Stimulated activated CD8-positive, alpha-beta memory T cell treated with anti-CD3 and anti-CD28 coated beads, Interleukin-2, amount 100 ng/mL, for 1 hour (primary cell): Measurements from ENCODE around the gene ESRRB.

Source experiments
- DNase-seq, 2 donors: peaks; one replicate each; pipeline ENCODE4 v3.0.0-alpha.2; 2020; ENCODE audit warnings: low read depth in 2 of 2

Gene ESRRB

DNA sequence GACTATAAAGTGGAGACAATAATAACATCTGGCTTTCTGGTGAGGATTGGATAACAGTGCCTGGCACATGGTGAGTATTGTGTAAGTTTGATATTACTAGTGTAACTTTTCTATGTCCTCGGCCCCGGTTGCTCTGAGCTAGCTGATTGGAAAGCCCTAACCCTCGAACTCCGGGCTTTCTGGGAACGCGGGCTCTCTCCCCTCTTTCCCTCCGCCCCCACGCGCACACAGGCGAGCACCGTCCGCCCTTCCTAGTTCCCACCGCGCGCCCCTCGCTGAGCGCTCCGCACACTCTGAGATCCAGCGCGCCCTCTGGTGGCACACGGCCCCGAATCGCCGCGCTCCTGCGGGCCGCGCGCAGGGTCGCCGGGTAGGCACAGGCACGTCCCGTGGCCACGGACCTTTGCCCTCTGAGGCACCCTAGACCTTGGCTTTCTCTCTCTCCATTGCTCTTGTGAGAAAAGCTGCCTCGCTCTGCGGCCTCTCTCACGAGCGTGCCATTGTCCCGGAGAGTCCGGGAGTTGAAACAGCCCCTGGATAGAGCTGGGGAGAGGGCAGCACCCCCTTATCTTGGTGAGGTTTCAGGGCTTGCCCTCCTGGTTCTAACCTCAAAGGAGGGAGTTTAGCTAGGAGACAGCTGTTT lies 23.2 kb upstream of the ESRRB start:
- DNase-seq, result peak; percentile 9 to 14

DNA sequence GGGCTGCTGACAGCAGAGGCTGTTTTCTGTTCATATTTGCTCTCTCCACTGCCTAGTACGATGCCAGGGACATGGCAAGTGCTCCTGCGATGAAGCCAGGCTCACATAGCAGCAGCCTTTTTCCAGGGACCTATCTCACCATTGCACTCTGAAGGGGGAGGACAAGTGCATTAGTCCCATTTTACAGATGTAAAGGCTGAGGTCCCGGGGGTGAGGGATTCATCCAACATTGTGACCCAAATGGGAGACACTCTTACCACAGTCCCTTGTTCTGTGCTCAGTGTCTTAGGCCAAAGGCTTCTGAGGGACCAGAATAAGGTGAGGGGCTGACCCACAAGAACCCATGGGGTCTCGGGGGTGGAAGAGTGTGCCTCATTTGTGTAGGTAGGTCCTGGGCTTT lies 21.6 kb upstream of the ESRRB start:
- no peak for DNase-seq

DNA sequence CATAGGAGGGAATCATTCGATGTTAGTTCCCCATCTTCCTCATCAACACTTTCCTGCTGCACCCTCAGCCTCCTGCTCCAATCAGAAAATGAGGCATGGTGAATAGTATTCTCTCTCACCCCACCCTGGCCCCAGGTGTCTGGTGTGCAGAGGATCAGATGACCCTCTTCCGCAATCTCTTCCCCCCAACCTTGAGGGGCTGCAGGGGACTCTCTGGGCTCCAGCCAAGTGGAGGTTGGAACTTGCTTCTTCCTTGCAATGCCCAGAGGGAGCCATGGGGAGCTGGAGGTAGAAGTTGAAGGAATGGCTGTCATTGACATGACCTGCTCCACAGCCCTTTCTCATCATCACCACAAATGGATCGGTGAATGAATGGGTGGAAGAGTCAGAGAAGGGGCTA lies 20.2 kb upstream of the ESRRB start:
- no peak for DNase-seq

DNA sequence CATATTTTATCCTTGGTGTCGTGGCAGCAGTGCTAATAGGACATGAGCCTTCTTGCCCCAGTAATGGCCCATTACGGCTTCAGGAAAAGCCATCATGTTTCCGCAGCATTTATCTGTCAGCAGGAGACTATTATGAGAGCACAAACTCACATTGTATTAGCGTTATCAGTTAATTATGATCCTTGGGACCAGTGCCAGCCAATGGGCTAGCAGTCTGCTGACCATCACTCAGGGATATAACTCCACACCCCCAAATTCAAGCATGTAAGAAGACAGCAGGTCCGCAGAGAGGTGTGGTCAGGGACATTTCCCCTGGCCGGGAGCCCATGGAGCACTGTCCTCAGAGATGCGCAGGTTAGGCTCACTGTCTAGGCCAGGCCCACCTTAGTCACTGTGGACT lies 4.9 kb upstream of the ESRRB start:
- DNase-seq, result no peak

DNA sequence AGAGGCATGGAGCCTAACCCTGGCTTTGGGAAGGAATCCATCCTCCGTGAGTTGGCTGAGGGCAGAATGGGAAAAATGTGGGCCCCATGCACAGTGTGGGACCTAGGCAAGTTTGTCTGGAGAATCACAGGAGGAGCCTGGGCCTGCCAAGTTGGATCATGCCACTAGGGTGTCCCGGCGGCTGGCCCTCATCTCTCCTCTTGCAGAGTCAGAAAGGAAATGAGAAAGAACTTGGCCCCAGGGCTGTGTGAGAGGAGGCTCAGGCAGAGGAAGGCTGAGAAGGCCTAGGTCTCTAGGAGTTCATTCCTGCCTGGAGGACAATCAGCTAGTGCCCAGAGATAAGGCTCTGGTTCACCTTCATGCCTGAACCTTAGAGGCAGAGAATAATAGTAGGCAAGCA lies 2.5 kb upstream of the ESRRB start:
- no peak for DNase-seq

DNA sequence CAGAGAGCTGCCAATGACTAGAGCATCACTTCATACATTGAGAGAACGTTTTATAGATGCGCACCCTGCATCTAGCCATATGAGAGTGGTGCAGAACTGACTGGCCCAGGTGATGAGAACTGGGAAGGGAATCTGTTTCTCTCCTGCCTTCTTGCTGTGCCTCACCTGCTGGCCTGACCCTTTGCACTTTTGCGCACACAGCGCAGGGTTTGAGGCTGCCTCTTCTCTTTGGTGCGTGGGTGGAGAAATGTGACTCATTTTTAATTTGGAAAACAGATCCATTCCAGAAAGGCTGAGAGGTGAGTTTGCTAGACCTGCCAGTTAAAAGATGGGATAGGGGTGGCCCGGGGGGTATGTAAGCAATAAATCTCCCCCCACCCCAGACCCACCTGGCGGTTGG lies 453 bp upstream of the ESRRB start:
- no peak for DNase-seq

DNA sequence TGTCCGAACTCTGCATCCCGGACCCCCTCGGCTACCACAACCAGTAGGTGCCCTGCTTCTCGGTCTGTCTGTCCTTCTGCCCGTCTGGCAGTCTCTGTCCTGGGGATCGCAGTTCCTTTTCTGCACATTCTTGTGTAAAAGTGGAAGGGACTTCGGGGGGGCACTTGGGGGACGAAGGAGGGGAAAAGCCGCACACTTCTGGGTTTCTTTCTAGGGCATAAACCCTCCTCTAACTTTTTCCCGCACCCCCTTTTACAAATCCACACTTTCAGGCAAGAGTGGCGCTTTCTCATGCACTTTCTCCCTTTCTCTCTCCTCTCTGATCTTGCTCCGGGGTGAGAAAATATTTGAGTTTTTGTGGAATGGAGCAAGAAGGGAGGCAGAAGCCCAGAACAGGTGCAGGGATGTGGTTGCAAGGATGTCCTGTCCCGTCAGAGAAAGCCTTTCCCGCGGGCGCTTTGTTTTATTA lies 506 bp downstream of the ESRRB start:
- DNase-seq, result no peak

DNA sequence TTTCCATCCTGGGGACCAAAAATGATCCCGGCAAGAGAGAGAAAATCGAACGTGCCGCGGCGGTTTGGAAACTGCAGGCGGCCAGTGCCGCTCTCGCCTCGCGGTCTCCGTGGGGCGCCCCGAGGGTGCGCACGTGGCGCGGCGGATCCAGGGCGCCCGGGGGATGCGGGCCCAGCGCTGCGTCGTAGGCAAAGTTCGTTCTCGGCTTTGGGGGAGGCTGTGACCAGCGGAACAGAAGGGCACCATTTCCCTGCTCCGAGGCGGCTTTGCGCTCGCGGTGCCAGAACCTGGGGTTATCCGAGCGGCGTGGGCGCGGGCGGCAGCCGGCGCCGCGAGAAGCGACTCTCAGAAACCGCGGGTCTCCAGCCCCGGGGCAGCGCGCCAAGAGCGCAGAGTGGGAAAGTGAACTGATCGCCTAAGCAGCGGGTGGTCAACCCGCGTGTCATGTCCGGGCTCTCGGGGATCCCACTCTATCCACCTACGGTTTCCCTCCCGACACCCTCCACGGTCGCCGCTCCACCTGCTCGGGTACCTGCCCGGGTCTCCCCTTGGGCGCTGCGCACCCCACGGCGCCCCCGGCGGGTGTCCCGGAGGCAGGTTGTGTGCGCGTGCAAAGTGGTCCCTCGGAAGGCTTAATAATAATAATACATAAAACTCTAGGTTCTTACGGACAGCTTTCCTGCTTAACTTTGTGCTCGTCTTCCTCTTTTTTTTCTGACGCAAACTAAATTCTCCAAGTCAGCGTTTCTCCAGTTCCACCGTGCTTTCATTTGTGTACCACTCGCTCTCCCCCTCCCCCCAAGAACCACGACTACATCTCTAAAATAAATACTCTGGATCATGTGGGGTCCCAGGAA lies 1.2 kb downstream of the ESRRB start:
- DNase-seq, result no peak

DNA sequence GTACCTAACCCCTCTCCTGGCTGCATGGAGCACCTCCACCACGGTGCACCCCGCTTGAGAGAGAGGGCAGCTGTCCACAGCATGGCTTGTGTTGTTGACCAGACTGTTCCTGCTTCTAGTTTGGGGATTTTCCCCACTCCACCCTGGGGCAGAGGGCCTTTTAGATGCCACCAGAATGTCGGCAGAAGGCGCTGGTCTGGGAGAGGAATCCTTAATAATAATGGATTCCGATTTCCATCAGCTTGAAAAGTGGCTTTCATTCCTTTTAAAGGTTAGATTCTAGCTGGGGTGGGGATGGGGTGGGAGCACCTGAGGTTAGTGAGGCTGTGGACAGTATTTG lies 1.8 kb downstream of the ESRRB start:
- DNase-seq, result no peak

DNA sequence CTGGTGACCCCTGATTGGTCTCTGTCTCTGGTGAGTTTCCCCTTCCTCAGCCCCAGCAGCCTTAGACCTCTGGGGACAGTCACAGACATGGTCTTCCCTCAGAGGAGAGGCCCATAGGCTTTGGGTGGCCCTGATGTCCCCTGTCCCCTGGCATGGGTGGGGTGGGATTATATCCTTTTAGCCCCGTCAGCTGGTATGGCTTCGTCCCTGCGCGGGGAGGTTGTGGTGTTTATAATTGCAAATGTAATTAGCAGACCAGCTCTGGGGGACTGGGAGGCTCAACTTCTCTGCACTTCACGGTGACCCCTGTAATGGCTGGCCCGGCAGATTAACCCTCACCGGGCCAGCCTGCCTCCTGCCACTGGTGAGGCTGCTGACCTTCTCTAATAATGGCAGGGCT lies 5.1 kb downstream of the ESRRB start:
- DNase-seq, result no peak

DNA sequence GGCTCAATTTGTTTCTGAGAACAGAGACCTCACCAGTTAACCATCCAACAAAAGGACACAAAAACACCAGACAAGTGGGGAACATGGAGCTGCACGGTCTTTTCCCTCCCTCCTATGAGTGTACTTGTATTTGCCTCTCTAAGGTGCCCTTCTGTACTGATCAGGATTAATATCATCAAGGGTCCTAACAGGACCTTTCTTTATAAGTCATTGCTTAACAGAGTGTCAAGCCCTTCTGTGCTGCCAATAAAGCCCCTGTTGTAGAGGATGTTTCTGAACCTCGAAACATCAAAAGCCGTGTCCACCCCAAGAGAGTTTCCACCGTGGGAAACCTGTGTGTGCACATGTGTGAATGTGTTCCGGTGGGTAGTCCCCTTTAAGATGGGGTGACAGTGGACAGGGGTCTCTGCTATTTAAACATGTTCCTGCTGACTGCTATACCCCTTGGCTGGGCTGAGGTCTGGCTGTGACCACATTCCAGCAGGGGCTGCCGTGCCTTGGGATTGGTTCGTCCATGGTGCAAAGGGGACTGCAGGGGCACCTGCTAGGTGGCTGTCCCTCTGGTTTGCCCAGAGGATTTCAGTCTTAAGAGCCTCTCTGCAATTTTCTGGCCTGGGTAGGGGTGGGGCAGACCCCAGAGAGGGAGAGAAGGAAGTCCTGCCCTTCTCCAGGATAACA lies 6.0 kb downstream of the ESRRB start:
- DNase-seq, result no peak

DNA sequence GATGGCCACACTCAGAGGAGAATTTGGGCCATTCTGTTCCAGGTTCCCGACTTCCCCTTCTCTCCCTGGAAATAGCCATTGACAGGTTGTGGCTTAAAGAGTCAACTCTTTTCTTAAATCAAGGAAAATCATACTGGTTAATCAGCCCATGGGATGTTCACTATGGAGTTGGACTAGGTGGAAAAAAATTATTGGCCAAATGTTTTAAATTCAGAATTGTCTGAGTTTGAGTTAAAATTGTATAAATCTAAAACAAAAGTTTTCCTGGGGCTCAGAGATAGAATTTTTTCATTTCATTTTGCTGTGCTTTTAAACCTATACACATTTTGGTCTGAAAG lies 6.5 kb downstream of the ESRRB start:
- DNase-seq, result no peak

DNA sequence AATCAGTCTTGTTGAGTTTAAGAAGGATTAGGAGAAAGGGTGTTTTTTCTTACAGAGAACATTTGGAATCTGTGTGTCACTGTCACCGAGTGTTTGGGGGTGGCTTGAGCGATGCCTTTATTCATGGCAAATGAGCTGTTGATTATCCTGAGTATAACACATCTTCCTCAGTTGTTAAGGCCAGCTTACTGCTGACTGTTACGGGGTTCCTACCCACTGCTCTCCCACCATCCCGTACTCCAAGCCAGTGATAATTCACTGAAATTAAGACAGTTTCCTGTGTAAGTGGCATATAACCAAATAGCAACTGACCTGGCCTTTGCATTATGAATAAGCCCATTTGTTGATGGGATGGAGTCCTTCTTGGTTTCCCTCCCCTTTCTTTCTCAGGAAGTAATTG lies 9.5 kb downstream of the ESRRB start:
- no peak for DNase-seq

DNA sequence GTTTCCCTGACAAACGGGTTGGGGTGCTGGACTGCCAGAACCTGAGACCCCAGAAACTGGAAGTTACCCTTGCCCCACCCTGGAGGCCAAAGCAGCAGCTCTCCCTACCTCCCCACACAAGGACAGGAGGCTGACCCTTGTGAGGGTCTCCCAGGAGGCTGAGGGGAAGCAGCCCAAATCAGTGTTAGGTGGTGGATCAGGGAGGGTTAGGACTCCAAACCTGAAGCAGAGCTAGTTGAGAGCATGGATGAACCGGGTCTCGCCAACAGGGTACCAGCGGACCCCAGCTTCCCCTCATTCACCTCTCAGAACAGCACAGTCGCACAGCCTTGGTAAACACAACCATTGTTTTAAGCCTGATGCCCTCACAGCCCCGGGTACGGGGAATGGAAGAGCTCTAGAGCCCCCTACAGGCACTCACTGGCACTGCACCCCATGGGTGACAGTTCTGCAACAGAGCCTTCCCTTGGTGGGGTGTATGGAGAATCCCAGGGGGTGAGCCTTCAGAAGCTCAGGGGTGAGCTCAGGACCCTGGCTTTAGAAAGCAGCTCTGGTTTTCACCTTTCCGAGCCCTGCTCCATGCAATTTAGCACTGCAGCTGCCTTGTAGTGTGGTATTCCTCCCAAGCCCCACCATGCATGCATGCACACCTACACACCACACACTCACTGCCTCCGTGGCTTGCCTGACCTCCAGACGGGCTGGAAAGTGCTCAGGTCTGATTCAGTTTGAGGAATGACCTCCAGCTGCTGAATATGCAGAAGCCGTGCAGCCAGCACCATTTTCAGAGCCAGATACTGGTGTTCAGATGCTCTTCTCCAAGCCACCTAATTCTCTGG lies 11.2 kb downstream of the ESRRB start:
- peak; percentile 5 to 7 for DNase-seq

DNA sequence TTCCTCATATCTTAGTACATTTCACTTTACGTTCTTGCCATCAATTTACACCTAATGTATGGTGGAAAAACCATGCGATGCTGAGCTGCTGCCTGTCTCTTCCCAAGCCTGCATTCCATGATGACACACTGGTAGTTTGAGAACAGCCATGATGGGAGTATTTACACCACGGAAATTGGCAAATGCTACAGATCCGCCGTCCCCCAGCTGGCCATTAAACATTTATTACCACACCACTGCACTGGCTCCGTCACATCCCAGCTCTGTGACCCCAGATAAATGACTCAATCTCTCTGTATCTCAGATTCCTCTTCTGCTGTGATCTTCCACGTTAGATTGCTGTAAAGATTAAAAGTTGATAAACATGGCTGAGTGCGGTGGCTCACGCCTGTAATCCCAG lies 13.9 kb downstream of the ESRRB start:
- DNase-seq, result no peak

DNA sequence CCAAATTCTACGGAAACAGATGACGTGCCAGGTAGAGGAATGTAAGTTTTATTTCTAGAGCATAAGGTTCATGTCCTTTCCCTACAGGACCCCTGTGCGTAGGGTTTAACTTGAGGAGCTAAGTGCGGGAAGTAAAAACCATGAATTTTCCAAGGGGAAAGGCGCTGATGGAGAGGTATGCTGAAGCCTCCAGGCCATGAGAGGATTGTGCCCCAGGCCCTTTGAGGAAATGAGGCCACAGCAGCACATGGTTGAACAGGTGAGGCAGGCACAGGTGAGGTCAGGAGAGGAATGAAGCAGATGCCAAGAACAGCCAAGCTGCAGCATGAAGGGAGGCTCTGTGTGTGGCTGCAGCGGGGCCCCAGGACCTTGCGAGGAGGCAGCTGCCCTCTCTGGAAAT lies 14.7 kb downstream of the ESRRB start:
- no peak for DNase-seq

DNA sequence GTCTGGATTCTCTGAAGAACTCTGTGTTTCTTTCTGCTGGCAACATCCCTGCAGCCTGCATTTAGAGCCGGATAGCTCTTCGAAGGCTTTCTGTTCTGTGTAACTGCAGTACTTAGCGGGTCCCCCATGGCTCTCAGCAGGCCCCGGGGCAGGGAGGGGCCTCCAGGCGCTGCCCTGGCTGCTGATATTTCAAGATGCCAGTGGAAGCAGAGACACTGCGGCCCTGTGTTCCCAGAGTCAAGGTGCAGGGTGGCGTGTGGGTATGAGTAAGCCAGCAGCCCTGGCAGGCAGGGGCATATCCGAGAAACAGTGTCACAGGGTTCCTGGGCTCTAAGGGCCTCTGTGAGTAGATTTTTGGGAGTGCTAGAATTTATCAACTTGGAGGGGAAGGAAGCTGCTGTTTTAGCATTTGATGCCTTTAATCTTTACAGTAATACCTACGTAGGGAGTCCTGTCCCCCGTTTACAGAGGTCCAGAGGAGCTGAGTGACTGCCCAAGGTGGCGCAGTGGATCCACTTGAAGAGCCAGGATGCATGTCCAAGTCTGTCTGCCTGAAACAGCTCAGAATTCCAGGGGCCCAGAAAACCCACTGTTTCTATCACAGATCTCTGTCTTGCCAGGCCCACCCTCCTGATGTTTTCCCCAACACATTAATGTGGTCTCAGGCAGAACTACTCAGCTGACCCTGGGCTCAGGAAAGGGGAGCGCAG lies 16.2 kb downstream of the ESRRB start:
- no peak for DNase-seq

DNA sequence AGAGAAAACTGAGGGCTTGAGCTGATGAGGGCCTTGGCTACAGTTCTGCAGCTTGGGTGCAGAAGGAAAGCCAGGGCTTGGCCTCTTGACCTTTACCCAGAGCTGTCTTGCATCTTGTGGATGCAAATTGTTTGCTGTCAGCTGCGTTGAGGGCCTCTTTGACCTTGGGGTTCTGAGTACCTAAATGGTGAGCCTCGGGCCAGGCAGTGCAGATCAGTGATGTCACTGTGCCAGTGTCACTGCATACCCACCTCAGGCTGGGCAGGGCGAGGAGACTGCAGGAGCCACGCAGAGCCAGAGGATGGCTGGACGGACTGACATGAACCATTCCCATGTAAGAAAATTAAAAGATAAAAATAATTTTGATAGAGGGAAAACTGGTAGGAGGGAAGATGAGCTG lies 18.6 kb downstream of the ESRRB start:
- no peak for DNase-seq

DNA sequence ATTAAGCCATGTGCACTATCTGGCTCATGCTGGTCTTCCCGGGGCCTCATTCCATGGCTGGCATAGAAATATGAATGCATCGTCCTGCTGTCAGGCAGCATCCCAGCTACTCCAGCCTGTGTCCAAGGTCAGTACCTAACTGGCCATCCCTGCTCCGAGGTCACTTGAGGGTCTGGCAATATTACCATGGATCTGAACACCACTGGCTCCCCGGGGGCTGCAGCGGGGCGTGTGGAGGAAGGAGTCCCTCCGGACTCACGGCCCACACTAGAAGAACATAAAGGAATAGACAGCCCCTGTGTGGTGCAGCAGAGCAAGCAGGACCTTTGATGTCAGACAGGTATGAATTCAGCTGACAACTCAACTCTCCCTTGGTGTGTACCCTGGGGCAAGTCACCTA lies 19.2 kb downstream of the ESRRB start:
- no peak for DNase-seq

DNA sequence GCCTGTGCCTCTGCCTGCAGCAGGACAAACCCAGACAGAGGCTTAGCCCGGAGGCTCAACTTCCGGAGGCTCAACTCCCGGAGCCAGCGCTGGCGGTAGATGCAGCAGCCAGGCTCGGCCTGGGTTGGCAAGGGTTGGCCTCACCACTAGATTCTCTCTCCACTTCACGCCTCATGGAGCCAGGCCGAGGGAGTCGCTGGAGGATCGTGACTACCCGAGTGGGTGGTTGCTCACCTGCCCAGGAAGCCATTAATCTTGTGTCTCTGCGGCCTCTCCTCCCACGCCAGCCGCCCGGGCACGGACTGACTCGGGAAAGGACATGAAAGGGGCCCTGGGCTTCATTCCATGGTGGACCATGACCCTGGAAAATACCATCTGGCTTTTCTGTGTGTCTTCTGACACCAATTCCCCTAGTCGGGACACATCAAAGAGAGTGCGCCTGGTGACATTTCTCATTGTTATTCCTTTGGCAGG lies 20.8 kb downstream of the ESRRB start:
- no peak for DNase-seq

DNA sequence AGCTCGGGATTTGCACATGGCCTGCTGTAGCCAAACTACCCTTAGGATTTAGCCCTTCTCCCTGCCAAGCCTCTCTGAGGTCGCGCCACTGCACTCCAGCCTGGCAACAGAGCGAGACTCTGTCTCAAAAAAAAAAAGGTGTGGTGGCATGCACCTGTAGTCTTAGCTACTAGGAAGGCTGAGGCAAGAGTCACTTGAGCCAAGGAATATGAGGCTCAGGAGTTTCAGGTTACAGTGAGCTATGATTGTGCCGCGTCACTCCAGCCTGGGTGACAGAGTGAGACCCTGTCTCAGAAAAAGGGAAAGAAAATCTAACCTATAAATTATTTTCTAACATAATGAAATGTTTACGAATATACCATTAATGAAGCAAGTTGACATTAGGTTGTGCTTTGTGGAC lies 29.7 kb downstream of the ESRRB start:
- no peak for DNase-seq
